HFFc6 (cell line): ENCODE data around the gene SHOX. TPM values are rescaled to one million over a fixed set of nuclear protein-coding genes. Genes with fewer than 3 reads are reported as not detected.

ENCODE experiments used
- DNase-seq: peaks from one replicate; pipeline ENCODE4 v3.0.0-alpha.2; 2018
- H3K27ac Mint-ChIP-seq: 2 replicates; pipeline ENCODE4 v1.8.0; 2020; ENCODE audit warnings: mild to moderate bottlenecking, mixed read lengths
- H3K27me3 Mint-ChIP-seq: 2 replicates; pipeline ENCODE4 v1.8.0; 2021; ENCODE audit warnings: mild to moderate bottlenecking, moderate library complexity, mixed read lengths; ENCODE audit not compliant: insufficient read depth
- H3K36me3 Mint-ChIP-seq: 2 replicates; pipeline ENCODE4 v1.8.0; 2021; ENCODE audit warnings: low read depth, mixed read lengths
- H3K4me1 Mint-ChIP-seq: 2 replicates; pipeline ENCODE4 v1.8.0; 2020; ENCODE audit warnings: low read depth, mixed read lengths
- H3K4me3 Mint-ChIP-seq: 2 replicates; pipeline ENCODE4 v1.8.0; 2020; ENCODE audit warnings: mild to moderate bottlenecking, moderate library complexity, mixed read lengths
- H3K9me3 Mint-ChIP-seq: 2 replicates; pipeline ENCODE4 v1.8.0; 2020; ENCODE audit warnings: mild to moderate bottlenecking, mixed read lengths
- total RNA-seq, 6 experiments: library from RNA; stranded (reverse); fragmentation: NEBNext Ultra II Directional; extraction: Animal tissue kit (Norgen Biotek cat#: 25700); gene quantifications; 2 replicates in 1 of 6; 3 replicates in 5 of 6; pipeline ENCODE4 v1.2.3, GENCODE V29; 2021
- TF ChIP-seq, protein P1 (sequence below): fragments of 200-600 bp; sonication (generic); IDR thresholded peaks from 2 replicates; pipeline ENCODE4 v1.5.0; 2021; ENCODE audit warnings: antibody characterized with exemption, mild to moderate bottlenecking

SHOX gene
- total RNA-seq, 6 experiments from 2014 or later, result 27.1 to 41.8 (median 28.6) TPM

DNA sequence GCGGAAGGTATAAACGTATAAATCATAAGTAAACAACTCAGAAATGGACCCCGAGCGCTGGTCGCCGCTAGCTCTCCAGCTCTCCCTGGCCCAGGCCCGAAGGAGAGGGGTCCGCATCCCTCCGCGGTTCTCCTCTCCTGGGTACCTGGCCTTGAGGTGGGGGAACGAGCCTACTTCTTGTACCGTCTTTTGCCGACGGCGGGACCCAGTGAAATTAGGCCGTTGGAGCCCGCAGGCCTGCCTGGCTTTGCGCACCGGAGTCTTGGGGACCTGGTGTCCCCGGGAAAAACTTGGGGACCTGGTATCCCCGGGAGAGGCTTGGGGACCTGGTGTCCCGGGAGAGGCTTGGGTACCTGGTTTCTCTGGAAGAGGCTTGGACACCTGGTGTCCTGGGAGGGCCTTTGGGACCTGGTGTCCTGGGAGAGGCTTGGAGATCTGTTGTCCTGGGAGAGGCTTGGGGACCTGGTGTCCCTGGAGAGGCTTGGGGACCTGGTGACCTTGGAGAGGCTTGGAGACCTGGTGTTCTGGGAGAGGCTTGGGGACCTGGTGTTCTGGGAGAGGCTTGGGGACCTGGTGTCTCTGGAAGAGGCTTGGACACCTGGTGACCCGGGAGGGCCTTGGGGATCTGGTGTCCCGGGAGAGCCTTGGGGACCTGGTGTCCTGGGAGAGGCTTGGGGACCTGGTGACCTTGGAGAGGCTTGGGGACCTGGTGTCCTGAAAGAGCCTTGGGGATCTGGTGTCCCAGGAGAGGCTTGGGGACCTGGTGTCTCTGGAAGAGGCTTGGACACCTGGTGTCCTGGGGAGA, 12.0 kb downstream of the SHOX start:
- no peak for DNase-seq
- Mint-ChIP-seq H3K9me3 (no peaks in the 10 kb centered on the region), H3K4me1 (peaks cover 48% of the 10 kb centered on the region), H3K27me3 (peaks cover 14% of the 10 kb centered on the region), H3K4me3 (peak overlapping the region; percentile 53; the same call in 1 of the 2 replicates), H3K36me3 (peaks cover 35% of the 10 kb centered on the region), H3K27ac (peak overlapping the region; percentile 53)
- TF ChIP-seq, protein P1, sequence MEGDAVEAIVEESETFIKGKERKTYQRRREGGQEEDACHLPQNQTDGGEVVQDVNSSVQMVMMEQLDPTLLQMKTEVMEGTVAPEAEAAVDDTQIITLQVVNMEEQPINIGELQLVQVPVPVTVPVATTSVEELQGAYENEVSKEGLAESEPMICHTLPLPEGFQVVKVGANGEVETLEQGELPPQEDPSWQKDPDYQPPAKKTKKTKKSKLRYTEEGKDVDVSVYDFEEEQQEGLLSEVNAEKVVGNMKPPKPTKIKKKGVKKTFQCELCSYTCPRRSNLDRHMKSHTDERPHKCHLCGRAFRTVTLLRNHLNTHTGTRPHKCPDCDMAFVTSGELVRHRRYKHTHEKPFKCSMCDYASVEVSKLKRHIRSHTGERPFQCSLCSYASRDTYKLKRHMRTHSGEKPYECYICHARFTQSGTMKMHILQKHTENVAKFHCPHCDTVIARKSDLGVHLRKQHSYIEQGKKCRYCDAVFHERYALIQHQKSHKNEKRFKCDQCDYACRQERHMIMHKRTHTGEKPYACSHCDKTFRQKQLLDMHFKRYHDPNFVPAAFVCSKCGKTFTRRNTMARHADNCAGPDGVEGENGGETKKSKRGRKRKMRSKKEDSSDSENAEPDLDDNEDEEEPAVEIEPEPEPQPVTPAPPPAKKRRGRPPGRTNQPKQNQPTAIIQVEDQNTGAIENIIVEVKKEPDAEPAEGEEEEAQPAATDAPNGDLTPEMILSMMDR, result no peak

DNA sequence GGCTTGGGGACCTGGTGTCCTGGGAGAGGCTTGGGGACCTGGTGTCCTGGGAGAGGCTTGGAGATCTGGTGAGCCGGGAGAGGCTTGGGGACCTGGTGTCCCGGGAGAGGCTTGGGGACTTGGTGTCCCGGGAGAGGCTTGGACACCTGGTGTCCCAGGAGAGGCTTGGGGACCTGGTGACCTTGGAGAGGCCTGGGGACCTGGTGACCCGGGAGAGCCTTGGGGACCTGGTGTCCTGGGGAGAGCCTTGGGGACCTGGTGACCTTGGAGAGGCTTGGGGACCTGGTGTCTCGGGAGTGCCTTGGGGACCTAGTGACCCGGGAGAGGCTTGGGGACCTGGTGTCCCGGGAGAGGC, 12.6 kb downstream of the SHOX start:
- no peak for DNase-seq
- no peaks in the 10 kb centered on the region for H3K9me3 Mint-ChIP-seq
- peaks cover 29% of the 10 kb centered on the region for H3K36me3 Mint-ChIP-seq
- H3K27me3 Mint-ChIP-seq, result peaks cover 14% of the 10 kb centered on the region
- TF ChIP-seq, protein P1, result no peak
- peak overlapping the region; percentile 53; the same call in 1 of the 2 replicates for H3K4me3 Mint-ChIP-seq
- peaks cover 43% of the 10 kb centered on the region for H3K4me1 Mint-ChIP-seq
- H3K27ac Mint-ChIP-seq, result peak overlapping the region; percentile 53; the same call in 1 of the 2 replicates

DNA sequence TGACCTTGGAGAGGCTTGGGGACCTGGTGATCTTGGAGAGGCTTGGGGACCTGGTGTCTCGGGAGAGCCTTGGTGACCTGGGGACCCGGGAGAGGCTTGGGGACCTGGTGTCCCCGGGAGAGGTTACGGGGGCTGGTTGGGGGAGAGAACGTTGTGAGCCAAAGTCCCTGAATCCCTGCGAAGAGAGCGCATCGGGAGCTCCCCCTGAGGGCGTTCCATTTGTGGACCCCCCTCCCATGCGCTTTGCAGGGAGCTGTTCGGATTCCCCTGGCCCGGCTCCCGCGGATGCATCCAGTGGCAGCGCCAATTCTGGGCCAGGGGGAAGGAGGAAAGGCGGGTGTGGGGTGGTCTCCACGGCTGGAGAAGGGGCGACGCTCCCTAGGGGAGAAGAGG, 13.3 kb downstream of the SHOX start:
- peaks cover 43% of the 10 kb centered on the region for H3K4me1 Mint-ChIP-seq
- no peaks in the 10 kb centered on the region for H3K9me3 Mint-ChIP-seq
- TF ChIP-seq, protein P1, result no peak
- H3K4me3 Mint-ChIP-seq, result peak overlapping the region; percentile 32; the same call in 1 of the 2 replicates
- DNase-seq, result no peak
- H3K27ac Mint-ChIP-seq, result no peak overlapping the region
- peaks cover 34% of the 10 kb centered on the region for H3K36me3 Mint-ChIP-seq
- H3K27me3 Mint-ChIP-seq, result peaks cover 14% of the 10 kb centered on the region

DNA sequence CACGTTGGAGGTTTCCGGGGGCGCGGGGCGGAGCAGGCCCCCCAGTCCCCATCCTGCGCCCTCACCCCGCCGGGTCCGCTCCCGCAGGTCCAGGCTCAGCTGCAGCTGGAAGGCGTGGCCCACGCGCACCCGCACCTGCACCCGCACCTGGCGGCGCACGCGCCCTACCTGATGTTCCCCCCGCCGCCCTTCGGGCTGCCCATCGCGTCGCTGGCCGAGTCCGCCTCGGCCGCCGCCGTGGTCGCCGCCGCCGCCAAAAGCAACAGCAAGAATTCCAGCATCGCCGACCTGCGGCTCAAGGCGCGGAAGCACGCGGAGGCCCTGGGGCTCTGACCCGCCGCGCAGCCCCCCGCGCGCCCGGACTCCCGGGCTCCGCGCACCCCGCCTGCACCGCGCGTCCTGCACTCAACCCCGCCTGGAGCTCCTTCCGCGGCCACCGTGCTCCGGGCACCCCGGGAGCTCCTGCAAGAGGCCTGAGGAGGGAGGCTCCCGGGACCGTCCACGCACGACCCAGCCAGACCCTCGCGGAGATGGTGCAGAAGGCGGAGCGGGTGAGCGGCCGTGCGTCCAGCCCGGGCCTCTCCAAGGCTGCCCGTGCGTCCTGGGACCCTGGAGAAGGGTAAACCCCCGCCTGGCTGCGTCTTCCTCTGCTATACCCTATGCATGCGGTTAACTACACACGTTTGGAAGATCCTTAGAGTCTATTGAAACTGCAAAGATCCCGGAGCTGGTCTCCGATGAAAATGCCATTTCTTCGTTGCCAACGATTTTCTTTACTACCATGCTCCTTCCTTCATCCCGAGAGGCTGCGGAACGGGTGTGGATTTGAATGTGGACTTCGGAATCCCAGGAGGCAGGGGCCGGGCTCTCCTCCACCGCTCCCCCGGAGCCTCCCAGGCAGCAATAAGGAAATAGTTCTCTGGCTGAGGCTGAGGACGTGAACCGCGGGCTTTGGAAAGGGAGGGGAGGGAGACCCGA, 14.0 kb downstream of the SHOX start:
- H3K9me3 Mint-ChIP-seq, result no peaks in the 10 kb centered on the region
- no peak for DNase-seq
- H3K27ac Mint-ChIP-seq, result peak overlapping the region; percentile 90
- peaks cover 36% of the 10 kb centered on the region for H3K36me3 Mint-ChIP-seq
- H3K4me1 Mint-ChIP-seq, result peaks cover 44% of the 10 kb centered on the region
- peaks cover 11% of the 10 kb centered on the region for H3K27me3 Mint-ChIP-seq
- peak overlapping the region; percentile 78 for H3K4me3 Mint-ChIP-seq
- TF ChIP-seq, protein P1, result no peak

DNA sequence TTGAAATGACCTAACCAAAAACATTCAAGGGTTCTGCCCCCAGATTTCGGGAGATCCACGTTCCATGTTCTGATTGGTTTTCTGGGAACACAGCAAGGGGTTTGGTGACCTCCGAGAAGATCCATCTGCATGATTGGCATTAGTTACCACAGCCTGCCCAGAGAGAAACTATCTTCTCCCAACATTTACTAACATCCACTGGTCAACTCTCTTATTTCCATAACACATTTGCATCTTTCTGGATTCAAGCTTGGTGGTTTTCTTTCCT, 15.6 kb downstream of the SHOX start:
- Mint-ChIP-seq H3K4me1 (peaks cover 60% of the 10 kb centered on the region), H3K27ac (peak overlapping the region; percentile 87), H3K9me3 (no peaks in the 10 kb centered on the region), H3K36me3 (peaks cover 42% of the 10 kb centered on the region), H3K27me3 (peaks cover 15% of the 10 kb centered on the region), H3K4me3 (peak overlapping the region; percentile 66)
- DNase-seq, result peak; percentile 68
- TF ChIP-seq, protein P1, result no peak
